GM12878 (cell line): ENCODE results near the gene TULP1. TPM values are rescaled to one million over a fixed set of nuclear protein-coding genes. Genes with fewer than 3 reads are reported as not detected.

Experiments
- ATAC-seq: fragments of 200-7000 bp; cut with Tn5 transposase; 3 replicates; pipeline ENCODE4 v1.9.1; 2020; ENCODE audit warnings: mild to moderate bottlenecking, moderate library complexity
- BruUV-seq: library from RNA; stranded (reverse); fragments of 400-500 nt; replicated peaks from 2 replicates; lab custom pipeline; 2021; lab: Mats Ljungman, UMichigan
- CTCF ChIA-PET: fragments of 300-600 bp; sonication (Branson Sonifier 250); formaldehyde crosslinking; extraction: SDS; loops from one replicate; lab custom pipeline; 2021; ENCODE audit warnings: inconsistent platforms; lab: Yijun Ruan, JAX
- POLR2A ChIA-PET: fragments of 350-600 bp; formaldehyde crosslinking; extraction: SDS; loops from one replicate; lab custom pipeline; 2021; ENCODE audit warnings: inconsistent platforms; lab: Charles Lee
- RAD21 ChIA-PET: fragments of 300-600 bp; sonication (Branson Sonifier 250); formaldehyde crosslinking; loops from one replicate; lab custom pipeline; 2023; ENCODE audit warnings: antibody characterized with exemption; ENCODE audit not compliant: unreplicated experiment; lab: Charles Lee
- SMC1A ChIA-PET: fragments of 300-600 bp; sonication (Branson Sonifier 250); formaldehyde crosslinking; loops from one replicate; lab custom pipeline; 2023; ENCODE audit not compliant: unreplicated experiment, uncharacterized antibody; lab: Charles Lee
- DNase-seq: peaks from one replicate; pipeline ENCODE4 v3.0.0-alpha.2; 2011; ENCODE audit warnings: low read depth, low spot score
- FAIRE-seq: peaks from 3 replicates; lab custom pipeline; 2011; peaks lifted over from hg19 to GRCh38; lab: Jason Lieb, UNC
- H2AFZ ChIP-seq: 2 replicates; pipeline ENCODE4 v1.6.0; 2011; ENCODE audit warnings: low read depth, low read length, control low read depth; ENCODE audit not compliant: control insufficient read depth
- H3K27ac ChIP-seq: 2 replicates; pipeline ENCODE4 v1.5.1; 2011; ENCODE audit warnings: control low read depth; ENCODE audit not compliant: control insufficient read depth, insufficient read depth
- H3K27me3 ChIP-seq, 2 experiments: replicated peaks in 1 of 2; 2 replicates each; pipeline versions ENCODE4 v1.6.0 to v1.6.1; 2011; ENCODE audit warnings: low read length in 1 of 2; ENCODE audit not compliant: control insufficient read depth in 2 of 2, insufficient read depth in 2 of 2
- H3K36me3 ChIP-seq, 2 experiments: 2 replicates each; pipeline ENCODE4 v1.5.1; 2011; ENCODE audit warnings: low read length in 1 of 2; ENCODE audit not compliant: control insufficient read depth in 2 of 2, insufficient read depth in 2 of 2
- H3K4me1 ChIP-seq: 2 replicates; pipeline ENCODE4 v1.6.1; 2011; ENCODE audit warnings: mild to moderate bottlenecking, low read length, moderate library complexity, mixed read lengths; ENCODE audit not compliant: control insufficient read depth, insufficient read depth
- H3K4me2 ChIP-seq: 2 replicates; pipeline ENCODE4 v1.6.0; 2011; ENCODE audit warnings: control low read depth; ENCODE audit not compliant: control insufficient read depth, insufficient read depth
- H3K4me3 ChIP-seq: fragments of 200-600 bp; sonication (generic); 2 replicates; pipeline ENCODE4 v1.5.1; 2016
- H3K79me2 ChIP-seq: 2 replicates; pipeline ENCODE4 v1.6.0; 2011; ENCODE audit warnings: low read length; ENCODE audit not compliant: control insufficient read depth, insufficient read depth
- H3K9ac ChIP-seq: 2 replicates; pipeline ENCODE4 v1.8.0; 2011; ENCODE audit warnings: low read length, control low read depth, mixed read lengths; ENCODE audit not compliant: control insufficient read depth, insufficient read depth
- H3K9me3 ChIP-seq: replicated peaks from 3 replicates; pipeline ENCODE4 v1.5.1; 2011; ENCODE audit warnings: mild to moderate bottlenecking, low read length; ENCODE audit not compliant: control insufficient read depth, insufficient read depth
- H4K20me1 ChIP-seq: 2 replicates; pipeline ENCODE4 v1.6.0; 2011; ENCODE audit not compliant: control insufficient read depth, insufficient read depth
- DPF2 ChIP-seq: fragments of 450-650 bp; IDR thresholded peaks from 2 replicates; pipeline ENCODE4 v1.6.1; 2017; ENCODE audit warnings: mild to moderate bottlenecking
- MYB ChIP-seq: fragments of 150-350 bp; IDR thresholded peaks from 2 replicates; pipeline ENCODE4 v1.6.1; 2014; ENCODE audit warnings: mild to moderate bottlenecking, low read depth, low read length, borderline replicate concordance
- RELA ChIP-seq: fragments of 450-650 bp; IDR thresholded peaks from 2 replicates; pipeline ENCODE4 v1.8.0; 2014; ENCODE audit warnings: borderline replicate concordance; ENCODE audit not compliant: partially characterized antibody
- RFX5 ChIP-seq: IDR thresholded peaks from 2 replicates; pipeline ENCODE4 v1.6.1; 2011; ENCODE audit warnings: low read depth, low read length, improper control_type of control experiment
- WGBS: methylation state at CpG from one replicate; pipeline ENCODE4 v1.1.6; 2016; ENCODE audit warnings: low lambda C conversion rate; ENCODE audit not compliant: insufficient replicate concordance, insufficient coverage; ENCODE audit errors: missing lambda C conversion rate; 5-methylcytosine and 5-hydroxymethylcytosine counted together
- in situ Hi-C: fragments of 300-500 bp; cut with MboI; formaldehyde crosslinking; loops from 9 replicates; pipeline ENCODE4 v1.14.3; 2018; ENCODE audit warnings: mixed read lengths
- intact Hi-C: fragments of 100-400 bp; cut with micrococcal nuclease; formaldehyde crosslinking; loops from one replicate; pipeline ENCODE4 v1.14.2; 2022; ENCODE audit not compliant: unreplicated experiment
- polyA plus RNA-seq, 11 experiments: library from polyadenylated mRNA; depleted of rRNA in 4 of 11; unstranded in 6 of 11; stranded (reverse) in 5 of 11; fragments of >200 nt; fragmentation: Nextera tagmentation in 4 of 11; fragmentation: Illumina TruSeq in 1 of 11; extraction: Ambion mirVana in 4 of 11; extraction: Trizol in 1 of 11; gene quantifications; 1 replicate in 1 of 11; 2 replicates in 10 of 11; pipeline versions ENCODE4 v1.2.1 to v1.2.3, GENCODE V29; 2011 to 2016; ENCODE audit warnings: inconsistent platforms in 2 of 11, missing spikeins in 2 of 11, low read depth in 1 of 11
- total RNA-seq, 4 experiments: library from RNA; depleted of rRNA in 3 of 4; stranded (reverse); fragments of >200 nt in 3 of 4; fragmentation: Illumina TruSeq in 1 of 4; extraction: Trizol in 1 of 4; gene quantifications; 2 replicates each; pipeline versions ENCODE4 v1.2.1 to v1.2.3, GENCODE V29; 2013 to 2021
- TF ChIP-seq, protein P1 (sequence below): IDR thresholded peaks from 2 replicates; pipeline ENCODE4 v1.6.1; 2011; ENCODE audit warnings: borderline replicate concordance, low read depth, mild to moderate bottlenecking, moderate library complexity, low read length; ENCODE audit not compliant: insufficient read depth, poor library complexity, severe bottlenecking

The TULP1 gene
- total and polyA plus RNA-seq, 10 of the 15 experiments (the other 5 are each of a cell fraction or from before 2014, with no cell fraction given), result not detected

DNA sequence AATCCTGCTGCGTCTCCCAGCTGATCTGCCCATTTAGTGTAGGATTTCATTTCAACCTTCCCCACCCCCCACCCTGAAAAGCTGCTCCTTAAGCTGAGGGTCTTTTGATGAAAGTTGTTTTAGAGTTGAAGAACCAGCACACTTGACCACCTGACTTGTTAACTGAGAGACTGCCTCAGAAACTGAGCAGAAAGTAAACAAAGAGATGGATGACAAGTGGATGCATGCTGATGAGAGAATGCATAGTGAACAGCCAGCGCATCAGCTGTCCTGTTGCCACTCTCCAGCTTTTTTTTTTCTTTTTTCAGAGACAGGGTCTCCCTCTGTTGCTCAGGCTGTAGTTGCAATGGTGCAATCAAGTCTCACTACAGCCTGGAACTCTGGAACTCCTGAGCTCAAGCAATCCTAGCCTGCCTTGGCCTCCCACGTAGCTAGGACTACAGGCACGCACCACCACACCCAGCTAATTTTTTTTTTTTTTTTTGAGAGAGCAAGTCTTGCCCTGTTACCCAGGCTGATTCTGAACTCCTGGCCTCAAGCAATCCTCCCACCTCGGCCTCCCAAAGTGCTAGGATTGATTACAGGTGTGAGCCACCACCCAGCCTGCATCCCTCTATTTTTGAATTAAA, 35.0 kb downstream of the TULP1 start:
- SMC1A ChIA-PET, result no interaction called here
- 56% methylated on average over 5 of the region's 5 CpGs for WGBS
- Histone ChIP-seq H4K20me1 (no peaks in the 10 kb centered on the region), H3K36me3 (peaks cover 2 to 7% of the 10 kb centered on the region in 2 experiments; a peak in 2 of 4 replicates), H2AFZ (no peak overlapping the region), H3K4me2 (no peak overlapping the region), H3K9me3 (no peaks in the 10 kb centered on the region), H3K9ac (no peak overlapping the region), H3K4me3 (no peak overlapping the region), H3K27ac (no peak overlapping the region), H3K4me1 (no peaks in the 10 kb centered on the region), H3K27me3 (no peaks in the 10 kb centered on the region; a peak in 1 of 4 replicates), H3K79me2 (no peaks in the 10 kb centered on the region)
- in situ Hi-C loops, result no loop called here
- RAD21 ChIA-PET, result no interaction called here
- ATAC-seq, result no peak
- no peak for FAIRE-seq
- CTCF ChIA-PET, result interaction anchor here (0.6 to 0.9 kb wide), 2 partner anchors 9 to 134 kb away, joined by 4 to 5 read pairs; no protein-coding TSS in a partner anchor
- TF ChIP-seq DPF2, result no peak
- TF ChIP-seq, protein P1, sequence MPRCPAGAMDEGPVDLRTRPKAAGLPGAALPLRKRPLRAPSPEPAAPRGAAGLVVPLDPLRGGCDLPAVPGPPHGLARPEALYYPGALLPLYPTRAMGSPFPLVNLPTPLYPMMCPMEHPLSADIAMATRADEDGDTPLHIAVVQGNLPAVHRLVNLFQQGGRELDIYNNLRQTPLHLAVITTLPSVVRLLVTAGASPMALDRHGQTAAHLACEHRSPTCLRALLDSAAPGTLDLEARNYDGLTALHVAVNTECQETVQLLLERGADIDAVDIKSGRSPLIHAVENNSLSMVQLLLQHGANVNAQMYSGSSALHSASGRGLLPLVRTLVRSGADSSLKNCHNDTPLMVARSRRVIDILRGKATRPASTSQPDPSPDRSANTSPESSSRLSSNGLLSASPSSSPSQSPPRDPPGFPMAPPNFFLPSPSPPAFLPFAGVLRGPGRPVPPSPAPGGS, result no peak
- TF ChIP-seq MYB, result no peak
- no peak for TF ChIP-seq RFX5
- no TSS peak for BruUV-seq
- intact Hi-C loops, result no loop called here
- no peak for DNase-seq
- POLR2A ChIA-PET, result interaction anchor here (1.0 kb wide), 1 partner anchor 10 kb away, joined by 3 read pairs; the partner anchor contains the start of gene RPL10A

DNA sequence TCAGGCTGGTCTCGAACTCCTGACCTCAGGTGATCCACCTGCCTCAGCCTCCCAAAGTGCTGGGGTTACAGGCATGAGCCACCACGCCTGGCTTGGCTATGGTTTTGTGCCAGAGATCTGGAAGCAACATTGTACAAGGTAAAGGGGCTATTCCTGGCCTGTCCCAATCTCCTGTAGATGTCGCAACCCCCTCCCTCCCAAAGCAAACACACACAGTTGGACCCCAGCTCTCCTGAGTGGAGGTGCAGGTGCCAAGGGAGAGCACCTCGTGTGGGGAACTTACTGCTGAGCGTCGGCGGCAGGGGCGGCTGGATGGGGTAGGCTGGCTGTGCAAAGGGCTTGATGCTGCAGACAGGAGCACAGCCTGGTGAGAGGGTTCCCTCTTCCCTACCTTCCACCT, 35.7 kb downstream of the TULP1 start:
- POLR2A ChIA-PET, result interaction anchor here (1.0 kb wide), 1 partner anchor 9 kb away, joined by 3 read pairs; the partner anchor contains the start of gene RPL10A

More for the DNA sequence above, 35.7 kb downstream of the TULP1 start:
- Histone ChIP-seq H3K36me3 (peaks cover 2 to 7% of the 10 kb centered on the region in 2 experiments; a peak in 2 of 4 replicates), H2AFZ (no peak overlapping the region), H4K20me1 (no peaks in the 10 kb centered on the region), H3K79me2 (no peaks in the 10 kb centered on the region), H3K9ac (no peak overlapping the region), H3K27ac (no peak overlapping the region), H3K4me1 (no peaks in the 10 kb centered on the region), H3K4me3 (no peak overlapping the region), H3K4me2 (no peak overlapping the region), H3K9me3 (no peaks in the 10 kb centered on the region), H3K27me3 (no peaks in the 10 kb centered on the region; a peak in 1 of 4 replicates)
- TF ChIP-seq RELA, result no peak
- ChIA-PET RAD21 (no interaction called here), SMC1A (no interaction called here), CTCF (interaction anchor here (0.6 kb wide), 1 partner anchor 133 kb away, joined by 4 read pairs; no protein-coding TSS in a partner anchor)
- FAIRE-seq (no peak), ATAC-seq (no peak), DNase-seq (no peak)
- 79% methylated on average over 8 of the region's 8 CpGs for WGBS
- BruUV-seq, result no TSS peak
- in situ Hi-C loops (no loop called here), intact Hi-C loops (no loop called here)
